HepG2 (cell line): ENCODE measurements around the gene ME2. TPM values are rescaled to one million over a fixed set of nuclear protein-coding genes. Genes with fewer than 3 reads are reported as not detected.

Experiments used
- ATAC-seq: fragments of 200-7000 bp; cut with Tn5 transposase; 3 replicates; pipeline ENCODE4 v1.9.1; 2020; ENCODE audit warnings: mild to moderate bottlenecking, moderate library complexity
- BruUV-seq: library from RNA; stranded (reverse); fragments of 400-500 nt; replicated peaks from 2 replicates; lab custom pipeline; 2021; lab: Mats Ljungman, UMichigan
- CTCF ChIA-PET: fragments of 300-600 bp; formaldehyde crosslinking; extraction: SDS; loops from one replicate; lab custom pipeline; 2021; ENCODE audit warnings: low total read pairs, inconsistent platforms, low intra/inter-chr PET ratio; lab: Yijun Ruan, JAX
- POLR2A ChIA-PET: fragments of 350-600 bp; sonication (Branson Sonifier 250); formaldehyde crosslinking; loops from one replicate; lab custom pipeline; 2020; ENCODE audit warnings: antibody characterized with exemption, inconsistent platforms; lab: Yijun Ruan, JAX
- DNase-seq: peaks from one replicate; pipeline ENCODE4 v3.0.0-alpha.2; 2015; ENCODE audit warnings: low spot score
- FAIRE-seq: peaks from 3 replicates; lab custom pipeline; 2011; peaks lifted over from hg19 to GRCh38; lab: Jason Lieb, UNC
- H2AFZ ChIP-seq: one replicate; pipeline ENCODE4 v1.6.1; 2011; ENCODE audit warnings: low read length, inconsistent platforms
- H3K27ac ChIP-seq: fragments of 300-600 bp; 3 replicates; pipeline ENCODE4 v1.8.0; 2011; ENCODE audit warnings: mixed run types, mild to moderate bottlenecking, mixed read lengths, low read length, inconsistent platforms; ENCODE audit not compliant: insufficient read depth; ENCODE audit errors: extremely low read length
- H3K27me3 ChIP-seq, 2 experiments: fragments of 200-600 bp in 1 of 2; 2 replicates in 1 of 2; 3 replicates in 1 of 2; pipeline versions ENCODE4 v1.6.0 to v1.8.0; 2011; ENCODE audit warnings: low read length in 2 of 2, mild to moderate bottlenecking in 2 of 2, moderate library complexity in 2 of 2, inconsistent platforms in 1 of 2; ENCODE audit not compliant: insufficient read depth in 2 of 2, control insufficient read depth in 1 of 2
- H3K36me3 ChIP-seq, 2 experiments: fragments of 200-600 bp in 1 of 2; replicated peaks in 1 of 2; 2 replicates in 1 of 2; 3 replicates in 1 of 2; pipeline versions ENCODE4 v1.5.1 to v1.8.0; 2011; ENCODE audit warnings: low read length in 2 of 2, inconsistent platforms in 1 of 2; ENCODE audit not compliant: insufficient read depth in 2 of 2, control insufficient read depth in 1 of 2
- H3K4me1 ChIP-seq: 2 replicates; pipeline ENCODE4 v1.5.1; 2012; ENCODE audit warnings: low read length, inconsistent platforms; ENCODE audit not compliant: insufficient read depth
- H3K4me2 ChIP-seq: 2 replicates; pipeline ENCODE4 v1.6.0; 2011; ENCODE audit warnings: low read depth, low read length, inconsistent platforms
- H3K4me3 ChIP-seq, 3 experiments: fragments of 200-600 bp in 1 of 3; sonication (generic), shearing (Covaris generic) in 1 of 3; replicated peaks in 1 of 3; 2 replicates each; pipeline ENCODE4 v1.5.1; 2011 to 2016; ENCODE audit warnings: low read length in 3 of 3, inconsistent platforms in 2 of 3, low read depth in 2 of 3, mild to moderate bottlenecking in 2 of 3, control low read depth in 1 of 3, mixed read lengths in 1 of 3; ENCODE audit not compliant: insufficient read depth in 1 of 3
- H3K79me2 ChIP-seq: one replicate; pipeline ENCODE4 v1.6.1; 2011; ENCODE audit warnings: low read length, inconsistent platforms; ENCODE audit not compliant: insufficient read depth
- H3K9ac ChIP-seq: 2 replicates; pipeline ENCODE4 v1.6.0; 2011; ENCODE audit warnings: mild to moderate bottlenecking, low read depth, low read length, inconsistent platforms; ENCODE audit not compliant: insufficient read depth
- H3K9me3 ChIP-seq: 2 replicates; pipeline ENCODE4 v1.5.1; 2012; ENCODE audit warnings: mild to moderate bottlenecking, low read length
- H4K20me1 ChIP-seq: 2 replicates; pipeline ENCODE4 v1.6.0; 2011; ENCODE audit warnings: inconsistent platforms, mild to moderate bottlenecking, low read length, moderate library complexity; ENCODE audit not compliant: insufficient read depth
- AHDC1 ChIP-seq: sonication (generic); formaldehyde crosslinking; IDR thresholded peaks from 2 replicates; pipeline ENCODE4 v1.5.1; 2020; ENCODE audit warnings: mild to moderate bottlenecking, missing genetic modification reagents, borderline replicate concordance
- E2F5 ChIP-seq: sonication (generic); formaldehyde crosslinking; conservative IDR thresholded peaks from 2 replicates; pipeline ENCODE4 v1.4.0; 2020; ENCODE audit warnings: missing genetic modification reagents
- JUNB ChIP-seq: sonication (generic); formaldehyde crosslinking; IDR thresholded peaks from 2 replicates; pipeline ENCODE4 v1.8.0; 2022; ENCODE audit warnings: missing genetic modification reagents, mild to moderate bottlenecking, borderline replicate concordance
- SOX13 ChIP-seq, 3 experiments: fragments of 450-650 bp in 1 of 3; sonication (generic) in 1 of 3; formaldehyde crosslinking in 1 of 3; IDR thresholded peaks in 2 of 3; conservative IDR thresholded peaks in 1 of 3; 2 replicates each; pipeline versions ENCODE4 v1.5.0 to v1.6.1; 2016 to 2020; ENCODE audit warnings: antibody characterized with exemption in 1 of 3, mild to moderate bottlenecking in 1 of 3, missing compliant biosample characterization in 1 of 3, missing genetic modification reagents in 1 of 3, moderate library complexity in 1 of 3
- ZNF432 ChIP-seq: sonication (generic); formaldehyde crosslinking; IDR thresholded peaks from 2 replicates; pipeline ENCODE4 v1.5.0; 2020; ENCODE audit warnings: missing genetic modification reagents, mild to moderate bottlenecking, borderline replicate concordance
- ZNF790 ChIP-seq: sonication (generic); formaldehyde crosslinking; IDR thresholded peaks from 2 replicates; pipeline ENCODE4 v1.8.0; 2022; ENCODE audit warnings: missing genetic modification reagents, mild to moderate bottlenecking, borderline replicate concordance
- WGBS: methylation state at CpG from one replicate; pipeline ENCODE4 v1.1.6; 2017; ENCODE audit warnings: low lambda C conversion rate; 5-methylcytosine and 5-hydroxymethylcytosine counted together
- in situ Hi-C: cut with HindIII; loops from 2 replicates; pipeline ENCODE4 v1.10.0; 2017; ENCODE audit warnings: low pct_unique_long_range_greater_than_20kb; ENCODE audit not compliant: extremely low pct_ligation_motif_present
- intact Hi-C: fragments of 100-400 bp; cut with micrococcal nuclease; formaldehyde crosslinking; loops from one replicate; pipeline ENCODE4 v1.10.0; 2022; ENCODE audit not compliant: unreplicated experiment
- polyA plus RNA-seq, 8 experiments: library from polyadenylated mRNA; depleted of rRNA in 3 of 8; stranded (reverse) in 7 of 8; unstranded in 1 of 8; fragments of >200 nt; fragmentation: Illumina TruSeq in 4 of 8; extraction: Trizol in 4 of 8; gene quantifications; 2 replicates each; pipeline versions ENCODE4 v1.2.1 to v1.2.3, GENCODE V29; 2011 to 2016; ENCODE audit warnings: low read depth in 4 of 8, missing spikeins in 1 of 8, mixed read lengths in 1 of 8; ENCODE audit not compliant: insufficient read depth in 1 of 8
- total RNA-seq, 5 experiments: library from RNA; depleted of rRNA; stranded (reverse); fragments of >200 nt; fragmentation: Illumina TruSeq; extraction: Trizol; gene quantifications; 2 replicates each; pipeline ENCODE4 v1.2.3, GENCODE V29; 2016; ENCODE audit warnings: low read depth in 1 of 5

ME2 gene
- total and polyA plus RNA-seq, 2 of the 13 experiments (the other 11 are each of a cell fraction or from before 2014, with no cell fraction given): 17.3 to 20.6 TPM

DNA sequence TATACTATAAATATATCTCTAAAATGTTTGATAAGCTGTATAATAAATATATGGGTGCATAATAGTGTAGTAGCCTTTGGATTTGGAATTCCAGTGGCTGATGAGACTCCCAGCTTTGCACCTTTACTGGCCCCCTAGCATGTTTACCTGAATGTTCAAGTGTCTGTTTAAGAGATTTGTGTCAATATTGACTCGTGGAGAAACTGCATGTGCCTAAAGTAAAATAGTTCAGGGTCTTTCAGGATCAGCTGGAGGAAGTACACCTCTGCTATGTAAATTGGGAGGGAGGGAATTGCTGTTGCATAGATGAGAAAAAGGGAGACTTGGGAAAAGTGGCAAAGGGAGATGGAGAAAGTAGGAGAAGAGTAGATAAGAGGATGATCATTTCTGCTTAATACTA lies 23.9 kb downstream of the ME2 start (continued):
- TF ChIP-seq ZNF790 (CRISPR knock-in tag) (no peak), E2F5 (CRISPR knock-in tag) (no peak), AHDC1 (peak; percentile 69; the same call in 1 of the 2 replicates)

GRCh38 chr18:50906843-50907242 lies 27.9 kb downstream of the ME2 start:
- WGBS: 98% methylated on average over 2 of the region's 2 CpGs
- ChIA-PET POLR2A (no interaction called here), CTCF (no interaction called here)
- BruUV-seq: no TSS peak
- TF ChIP-seq ZNF432 (CRISPR knock-in tag) (peak; percentile 95), JUNB (CRISPR knock-in tag) (no peak), SOX13 (IDR thresholded peaks at IDR 0.05) (no peak), SOX13 (CRISPR knock-in tag; conservative IDR thresholded peaks at IDR 0.05 in 1 of 2, IDR thresholded peaks at IDR 0.05 in 1 of 2) (no peak)
- Histone ChIP-seq H3K79me2 (no peaks in the 10 kb centered on the region), H3K4me1 (0 out of 2 replicates have a peak, but pooled peaks cover 9% of the 10 kb centered on the region), H3K27ac (no peak overlapping the region), H4K20me1 (peaks cover 8% of the 10 kb centered on the region; the same call in 1 of the 2 replicates), H3K4me2 (no peak overlapping the region), H3K9me3 (no peaks in the 10 kb centered on the region), H3K36me3 (peaks cover 1 to 14% of the 10 kb centered on the region in 2 experiments; a peak in 2 of 5 replicates), H3K9ac (no peak overlapping the region), H2AFZ (no peak overlapping the region), H3K27me3 (no peaks in the 10 kb centered on the region), H3K4me3 (no peak overlapping the region)
- FAIRE-seq (no peak), ATAC-seq (no peak), DNase-seq (no peak)
- intact Hi-C loops (no loop called here), in situ Hi-C loops (no loop called here)
